ENCODE data around the gene ZNF407.

ZNF407 gene

GRCh38 chr18:74589811-74590210 is 7.9 kb upstream of the ZNF407 start:
- no peak for DNase-seq

GRCh38 chr18:74590671-74591070 is 7.0 kb upstream of the ZNF407 start:
- DNase-seq = no peak

DNA sequence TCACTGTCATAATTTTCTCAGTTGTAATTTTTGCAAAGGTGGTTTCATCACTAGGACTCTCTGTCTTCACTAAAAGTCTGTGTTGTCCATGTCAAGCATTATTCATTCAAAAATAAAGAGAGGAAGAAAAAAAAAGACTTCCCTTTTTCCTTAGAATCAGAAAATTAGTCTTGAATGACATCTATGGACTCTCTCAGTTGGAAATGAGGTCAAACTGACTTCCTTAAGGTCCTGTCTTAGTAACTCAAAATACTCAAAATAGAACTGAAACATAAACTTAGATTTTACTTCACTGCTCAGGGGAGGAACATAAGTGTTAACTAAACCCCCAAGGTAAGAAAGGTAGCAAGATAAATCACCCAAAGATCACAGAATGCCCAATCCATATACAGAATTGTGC is 2.2 kb upstream of the ZNF407 start:
- DNase-seq = no peak

GRCh38 chr18:74597034-74597661 is 522 bp upstream of the ZNF407 start:
- peak; percentile 66 for DNase-seq

DNA sequence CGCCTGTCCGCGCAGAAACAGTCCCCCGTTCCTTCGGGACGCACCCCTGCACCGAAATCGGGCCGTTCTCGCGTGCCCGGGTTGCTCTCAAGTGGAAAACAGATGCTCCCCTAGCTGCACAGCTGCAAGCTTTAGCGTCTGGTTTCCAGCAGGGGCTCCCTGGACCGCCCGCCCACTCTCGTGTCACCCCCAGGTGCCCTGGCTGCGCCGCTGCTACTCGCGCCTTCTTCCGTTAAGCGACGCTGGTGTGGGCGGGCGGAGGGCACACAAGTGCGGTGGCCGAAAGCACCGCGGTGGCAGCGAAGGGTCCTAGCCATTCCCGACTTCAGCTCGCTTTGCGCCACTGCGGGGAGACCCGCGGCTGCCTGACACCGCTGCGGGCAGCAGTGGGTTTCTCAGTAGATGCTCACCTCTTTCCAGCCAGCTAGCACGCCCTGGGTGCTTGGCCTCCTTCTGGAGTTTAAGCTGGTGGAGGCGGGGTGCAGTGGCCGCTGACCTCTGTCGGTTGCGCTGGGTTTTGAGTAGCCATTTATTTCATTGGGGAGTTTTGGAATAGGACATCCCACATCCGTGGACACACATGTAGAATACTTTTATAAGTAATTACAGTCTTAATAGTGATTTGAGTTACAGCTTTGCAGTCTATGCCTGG is 806 bp downstream of the ZNF407 start:
- peak; percentile 60 for DNase-seq

- DNase-seq = no peak
Measured at GRCh38 chr18:74604361-74604760, 6.7 kb downstream of the ZNF407 start.

GRCh38 chr18:74604774-74605173 is 7.1 kb downstream of the ZNF407 start:
- no peak for DNase-seq

DNA sequence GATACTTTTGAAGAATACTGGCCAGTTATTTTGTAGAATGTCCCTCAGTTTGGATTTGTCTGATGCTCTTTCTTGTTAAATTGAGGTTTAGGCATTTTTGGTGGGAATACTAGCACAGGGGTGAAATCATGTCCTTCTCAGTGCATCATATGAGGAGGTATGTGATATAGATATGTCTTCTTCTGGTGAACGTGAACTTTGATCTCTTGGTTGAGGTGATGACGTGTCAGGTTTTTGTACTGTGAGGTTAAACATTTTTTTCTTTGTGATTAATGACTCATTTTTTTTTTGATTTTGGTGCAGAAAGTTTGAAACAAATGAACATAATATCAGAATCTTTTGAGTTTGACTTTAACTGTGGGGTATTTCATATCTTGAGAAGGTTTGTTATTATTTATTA is 11.0 kb downstream of the ZNF407 start:
- DNase-seq = no peak

DNA sequence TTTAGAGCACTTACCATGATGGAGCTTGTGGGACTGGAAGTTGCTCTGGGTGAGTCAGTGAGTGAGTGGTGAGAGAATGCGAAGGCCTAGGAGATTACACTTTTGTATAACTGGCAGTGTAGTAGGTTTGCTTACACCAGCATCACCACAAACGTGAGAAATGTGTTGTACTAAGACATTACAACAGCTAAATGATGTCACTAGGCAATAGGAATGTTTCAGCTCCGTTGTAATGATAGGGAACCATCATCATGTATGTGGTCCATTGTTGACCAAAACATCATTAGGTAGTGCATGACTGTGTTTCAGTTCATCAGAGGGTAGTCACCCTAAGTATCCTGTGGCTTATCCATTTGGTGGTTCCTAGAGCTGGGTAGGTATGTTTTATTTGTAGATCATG is 11.9 kb downstream of the ZNF407 start:
- no peak for DNase-seq

GRCh38 chr18:74610051-74610615 is 12.5 kb downstream of the ZNF407 start:
- no peak for DNase-seq

- no peak for DNase-seq
Measured at GRCh38 chr18:74610860-74611259, 13.2 kb downstream of the ZNF407 start.

GRCh38 chr18:74611765-74612164 is 14.1 kb downstream of the ZNF407 start:
- DNase-seq = no peak

DNA sequence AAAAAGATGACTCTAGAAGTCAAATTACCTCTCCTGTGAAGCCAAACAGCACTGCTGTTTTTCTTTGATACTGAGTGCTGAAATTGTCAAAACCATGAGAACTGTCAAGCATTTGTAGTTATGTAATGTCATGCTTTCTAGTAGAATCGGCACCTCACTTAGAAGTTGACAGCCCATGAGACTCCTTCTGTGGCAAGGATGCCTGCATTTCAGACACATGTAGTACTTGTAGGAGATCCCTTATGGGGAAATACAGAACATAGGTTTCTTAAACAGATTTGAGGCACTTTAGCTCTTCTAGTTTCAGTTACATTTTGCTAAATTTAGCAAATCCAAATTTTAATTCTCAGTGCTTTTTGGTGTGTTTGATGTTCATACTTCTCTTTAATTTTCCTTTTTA is 15.7 kb downstream of the ZNF407 start:
- DNase-seq = no peak

DNA sequence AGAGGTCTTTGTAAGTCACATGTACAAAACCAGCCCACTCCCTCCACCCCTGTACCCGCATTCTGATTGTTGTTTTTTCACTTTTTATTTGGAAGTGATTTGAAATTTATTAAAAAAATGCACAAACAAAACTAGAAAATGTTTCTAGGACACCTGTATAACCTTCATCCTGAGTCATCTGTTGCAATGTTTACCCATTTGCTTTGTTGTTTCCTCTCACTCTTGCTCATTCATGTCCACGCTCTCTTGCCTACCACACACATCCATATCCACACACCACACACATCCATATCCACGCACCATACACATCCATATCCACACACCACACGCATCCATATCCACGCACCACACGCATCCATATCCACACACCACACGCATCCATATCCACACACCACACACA is 18.8 kb downstream of the ZNF407 start:
- no peak for DNase-seq

- no peak for DNase-seq
Measured at GRCh38 chr18:74617486-74617885, 19.8 kb downstream of the ZNF407 start.

DNA sequence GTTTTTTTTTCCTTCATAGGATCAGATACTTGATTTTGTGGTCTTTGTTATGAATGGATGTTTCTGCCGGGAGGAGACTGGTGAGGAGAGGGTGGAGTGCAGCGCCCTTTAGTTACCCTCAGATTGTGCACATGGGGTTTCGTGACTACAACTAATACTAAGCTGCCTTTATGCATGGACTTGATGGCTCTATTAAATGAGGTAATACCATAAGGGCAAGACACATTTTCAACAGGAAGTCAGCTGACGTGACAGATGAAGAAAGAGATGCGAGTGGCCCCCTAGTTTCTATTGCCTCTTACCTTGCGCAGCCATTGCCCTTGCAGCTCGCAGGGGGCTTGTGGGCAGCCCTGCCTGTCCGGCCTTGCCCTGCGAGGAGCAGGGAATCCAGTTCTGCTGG is 24.4 kb downstream of the ZNF407 start:
- no peak for DNase-seq

DNA sequence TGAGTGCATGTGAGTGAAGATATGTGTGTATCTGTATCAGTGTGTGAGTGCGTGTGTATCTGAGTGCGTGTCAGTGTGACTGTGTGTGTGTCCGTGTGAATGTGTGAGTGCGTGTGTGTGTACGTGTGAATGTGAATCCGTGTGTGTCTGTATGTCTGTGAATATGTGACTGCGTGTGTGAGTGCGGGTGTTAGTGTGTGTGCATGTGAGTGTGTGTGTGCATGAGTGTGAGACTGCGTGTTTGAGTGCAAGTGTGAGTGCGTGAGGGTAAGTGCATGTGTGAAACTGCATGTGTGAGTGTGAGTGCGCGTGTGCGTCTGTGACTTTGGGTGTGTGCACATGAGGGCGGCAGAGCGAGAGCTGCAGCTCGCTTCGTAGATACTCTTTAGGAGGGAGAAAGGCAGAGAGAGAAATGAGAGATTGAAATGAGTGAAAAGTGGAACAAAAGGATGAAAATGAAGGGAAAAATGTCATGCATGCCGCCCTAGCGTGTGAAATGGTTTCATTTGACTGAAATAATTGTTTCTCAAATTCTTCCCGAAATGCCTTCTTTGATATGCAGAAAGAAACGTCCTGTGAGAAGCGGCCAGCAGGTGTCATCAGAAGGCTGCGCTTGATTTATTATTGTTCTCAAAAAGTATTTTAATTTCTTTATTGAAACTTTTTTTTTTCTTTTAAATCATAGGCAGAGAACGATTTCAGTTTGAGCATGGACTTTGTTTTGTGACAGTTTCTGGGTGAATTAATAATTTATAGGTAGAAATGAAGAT is 25.6 kb downstream of the ZNF407 start:
- DNase-seq = no peak

DNA sequence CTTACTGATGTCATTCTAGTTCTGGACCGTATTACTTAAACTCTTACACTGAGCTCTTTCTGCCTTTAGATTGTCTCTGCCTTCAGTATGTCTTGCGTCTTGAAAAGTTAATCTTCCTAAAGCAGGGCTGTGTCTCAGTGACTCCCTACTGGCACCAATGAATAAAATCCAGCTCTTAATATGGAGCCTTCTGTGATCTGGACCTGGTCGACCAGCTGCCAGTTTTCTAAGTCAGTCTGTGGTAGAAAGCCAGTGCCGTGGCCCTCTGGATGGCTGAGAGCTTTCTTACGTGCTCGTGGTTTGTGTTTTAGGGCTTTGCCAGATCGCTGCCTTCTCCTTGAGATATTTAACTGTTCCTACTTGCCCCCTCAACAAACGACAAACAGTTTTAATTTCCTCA is 26.8 kb downstream of the ZNF407 start:
- DNase-seq = no peak

GRCh38 chr18:74625157-74625556 is 27.5 kb downstream of the ZNF407 start:
- DNase-seq = no peak

- no peak for DNase-seq
Measured at GRCh38 chr18:74626049-74626874, 28.6 kb downstream of the ZNF407 start.

DNA sequence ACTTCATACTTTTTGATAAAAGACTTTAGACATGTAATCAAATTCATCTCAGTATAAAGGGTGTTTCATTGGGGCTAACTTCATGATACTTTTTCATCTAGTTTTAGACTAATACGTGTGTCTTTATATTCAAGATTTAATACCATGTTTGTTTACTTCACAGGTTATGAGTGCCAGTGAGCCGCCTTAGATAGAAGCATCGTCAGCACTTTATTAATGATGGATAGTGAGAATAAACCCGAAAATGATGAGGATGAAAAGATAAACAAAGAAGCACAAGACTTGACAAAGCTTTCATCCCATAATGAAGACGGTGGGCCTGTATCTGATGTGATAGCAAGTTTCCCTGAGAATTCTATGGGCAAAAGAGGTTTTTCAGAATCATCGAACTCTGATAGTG is 33.1 kb downstream of the ZNF407 start:
- DNase-seq = no peak

GRCh38 chr18:74631212-74631611 is 33.5 kb downstream of the ZNF407 start:
- DNase-seq = no peak

Data from stimulated activated naive CD4-positive, alpha-beta T cell treated with Interleukin-2 at 50 U/mL for 16 hours (primary cell).